Measurements from ENCODE around the gene CLRN3.

Gene CLRN3

DNA sequence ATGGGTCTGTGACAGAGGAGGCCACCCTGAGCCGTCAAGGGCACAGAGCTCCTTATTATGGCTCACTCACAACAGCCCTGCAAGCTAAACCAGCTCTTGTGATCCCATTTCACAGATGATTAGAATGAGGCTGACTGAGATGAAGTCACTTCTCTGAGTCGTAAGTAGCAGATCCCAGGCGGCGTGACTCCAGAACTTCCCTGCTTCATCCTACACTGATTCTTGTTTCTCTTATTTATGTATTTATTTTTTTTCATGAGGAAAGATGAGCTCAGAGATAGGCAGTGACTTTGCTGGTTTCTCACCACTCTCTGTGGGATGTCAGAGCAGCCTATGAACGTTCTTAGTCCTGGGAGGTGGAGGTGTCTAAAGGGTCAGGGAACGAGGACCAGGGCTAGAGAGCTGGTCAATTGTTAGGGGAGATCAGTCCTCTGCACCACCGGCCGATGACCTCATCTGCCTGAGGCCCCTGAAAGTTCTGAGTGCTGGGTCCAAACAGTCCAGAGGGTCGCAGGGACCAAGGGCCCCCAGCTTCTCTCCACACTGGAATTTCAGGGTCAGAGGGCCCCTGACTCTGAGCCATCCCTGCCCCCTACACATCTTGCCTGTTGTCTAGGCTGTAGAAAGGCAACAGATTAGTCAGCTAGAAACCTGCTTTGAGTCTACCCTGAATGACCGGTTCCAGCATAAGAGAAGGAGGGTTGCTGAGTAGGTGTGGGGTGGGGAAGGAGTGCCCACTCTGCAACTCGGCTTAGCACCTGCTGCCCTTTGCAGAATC, 17.9 kb downstream of the CLRN3 start:
- H3K4me2 ChIP-seq (ENCODE audit: low read depth, low read length, poor library complexity, severe bottlenecking): no peak overlapping the region
- no peak overlapping the region for H3K4me3 ChIP-seq (ENCODE audit: insufficient read depth, low read length, poor library complexity, severe bottlenecking)
- no peaks in the 10 kb centered on the region for H3K9me3 ChIP-seq (ENCODE audit: insufficient read depth, low read length)
- H3F3A ChIP-seq (ENCODE audit: insufficient read depth): no peaks in the 10 kb centered on the region
- no peak overlapping the region for H3K9ac ChIP-seq (ENCODE audit: low read length)
- TF ChIP-seq, protein P1, sequence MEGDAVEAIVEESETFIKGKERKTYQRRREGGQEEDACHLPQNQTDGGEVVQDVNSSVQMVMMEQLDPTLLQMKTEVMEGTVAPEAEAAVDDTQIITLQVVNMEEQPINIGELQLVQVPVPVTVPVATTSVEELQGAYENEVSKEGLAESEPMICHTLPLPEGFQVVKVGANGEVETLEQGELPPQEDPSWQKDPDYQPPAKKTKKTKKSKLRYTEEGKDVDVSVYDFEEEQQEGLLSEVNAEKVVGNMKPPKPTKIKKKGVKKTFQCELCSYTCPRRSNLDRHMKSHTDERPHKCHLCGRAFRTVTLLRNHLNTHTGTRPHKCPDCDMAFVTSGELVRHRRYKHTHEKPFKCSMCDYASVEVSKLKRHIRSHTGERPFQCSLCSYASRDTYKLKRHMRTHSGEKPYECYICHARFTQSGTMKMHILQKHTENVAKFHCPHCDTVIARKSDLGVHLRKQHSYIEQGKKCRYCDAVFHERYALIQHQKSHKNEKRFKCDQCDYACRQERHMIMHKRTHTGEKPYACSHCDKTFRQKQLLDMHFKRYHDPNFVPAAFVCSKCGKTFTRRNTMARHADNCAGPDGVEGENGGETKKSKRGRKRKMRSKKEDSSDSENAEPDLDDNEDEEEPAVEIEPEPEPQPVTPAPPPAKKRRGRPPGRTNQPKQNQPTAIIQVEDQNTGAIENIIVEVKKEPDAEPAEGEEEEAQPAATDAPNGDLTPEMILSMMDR (IDR thresholded peaks at IDR 0.05; ENCODE audit: insufficient read depth, low read length, poor library complexity, severe bottlenecking): no peak
- no peak for TF ChIP-seq EZH2phosphoT487 (conservative IDR thresholded peaks at IDR 0.05; ENCODE audit: low read length)
- no peak overlapping the region for H3K27ac ChIP-seq (ENCODE audit: low read depth, low read length)
- H2AFZ ChIP-seq (ENCODE audit: low read depth, low read length, severe bottlenecking): no peak overlapping the region
- no peaks in the 10 kb centered on the region for H4K20me1 ChIP-seq (ENCODE audit: low read depth, low read length)
- no peaks in the 10 kb centered on the region for H3K36me3 ChIP-seq (ENCODE audit: low read length)
- H3K27me3 ChIP-seq (ENCODE audit: low read length): no peaks in the 10 kb centered on the region
- H3K9me2 ChIP-seq (replicated peaks; ENCODE audit: insufficient read depth, low read length): no peaks in the 10 kb centered on the region
- no peaks in the 10 kb centered on the region for H3K79me2 ChIP-seq (ENCODE audit: insufficient read depth, low read length)

DNA sequence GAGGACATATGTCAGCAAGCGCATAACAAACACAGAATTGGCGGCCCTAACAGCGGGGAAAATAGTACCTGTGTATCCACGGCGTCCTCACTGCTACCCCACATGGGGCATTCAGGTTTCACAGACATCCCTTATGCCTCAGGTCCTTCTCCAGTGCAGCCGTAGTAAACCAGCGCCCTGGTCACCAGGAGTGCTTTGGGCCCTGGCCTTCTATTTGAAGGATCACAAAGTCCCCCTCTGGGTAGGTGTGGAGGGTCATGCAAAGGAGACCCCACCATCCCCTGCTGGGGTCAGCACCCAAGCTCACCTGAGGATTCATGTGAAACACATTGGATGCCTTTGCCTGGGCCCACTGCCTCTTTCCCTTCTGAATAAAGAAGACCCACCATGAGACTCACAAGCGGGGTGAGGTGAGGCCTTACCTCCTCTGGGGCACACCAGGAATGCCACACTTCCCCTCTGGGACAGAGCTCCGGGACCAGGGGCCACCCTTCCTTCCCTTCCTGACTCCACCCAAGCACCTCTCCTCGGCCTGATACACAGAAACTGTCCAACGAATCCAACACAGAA, 18.8 kb downstream of the CLRN3 start:
- H3K4me2 ChIP-seq (ENCODE audit: low read depth, low read length, poor library complexity, severe bottlenecking): no peak overlapping the region
- no peak overlapping the region for H3K4me3 ChIP-seq (ENCODE audit: insufficient read depth, low read length, poor library complexity, severe bottlenecking)
- no peaks in the 10 kb centered on the region for H3K27me3 ChIP-seq (ENCODE audit: low read length)
- no peaks in the 10 kb centered on the region for H3F3A ChIP-seq (ENCODE audit: insufficient read depth)
- no peak for TF ChIP-seq EZH2phosphoT487 (conservative IDR thresholded peaks at IDR 0.05; ENCODE audit: low read length)
- TF ChIP-seq, protein P1 (IDR thresholded peaks at IDR 0.05; ENCODE audit: insufficient read depth, low read length, poor library complexity, severe bottlenecking): no peak
- H3K9ac ChIP-seq (ENCODE audit: low read length): no peak overlapping the region
- H3K36me3 ChIP-seq (ENCODE audit: low read length): no peaks in the 10 kb centered on the region
- no peaks in the 10 kb centered on the region for H3K9me3 ChIP-seq (ENCODE audit: insufficient read depth, low read length)
- no peaks in the 10 kb centered on the region for H4K20me1 ChIP-seq (ENCODE audit: low read depth, low read length)
- no peaks in the 10 kb centered on the region for H3K79me2 ChIP-seq (ENCODE audit: insufficient read depth, low read length)
- H3K9me2 ChIP-seq (replicated peaks; ENCODE audit: insufficient read depth, low read length): no peaks in the 10 kb centered on the region
- H2AFZ ChIP-seq (ENCODE audit: low read depth, low read length, severe bottlenecking): no peak overlapping the region
- no peak overlapping the region for H3K27ac ChIP-seq (ENCODE audit: low read depth, low read length)

DNA sequence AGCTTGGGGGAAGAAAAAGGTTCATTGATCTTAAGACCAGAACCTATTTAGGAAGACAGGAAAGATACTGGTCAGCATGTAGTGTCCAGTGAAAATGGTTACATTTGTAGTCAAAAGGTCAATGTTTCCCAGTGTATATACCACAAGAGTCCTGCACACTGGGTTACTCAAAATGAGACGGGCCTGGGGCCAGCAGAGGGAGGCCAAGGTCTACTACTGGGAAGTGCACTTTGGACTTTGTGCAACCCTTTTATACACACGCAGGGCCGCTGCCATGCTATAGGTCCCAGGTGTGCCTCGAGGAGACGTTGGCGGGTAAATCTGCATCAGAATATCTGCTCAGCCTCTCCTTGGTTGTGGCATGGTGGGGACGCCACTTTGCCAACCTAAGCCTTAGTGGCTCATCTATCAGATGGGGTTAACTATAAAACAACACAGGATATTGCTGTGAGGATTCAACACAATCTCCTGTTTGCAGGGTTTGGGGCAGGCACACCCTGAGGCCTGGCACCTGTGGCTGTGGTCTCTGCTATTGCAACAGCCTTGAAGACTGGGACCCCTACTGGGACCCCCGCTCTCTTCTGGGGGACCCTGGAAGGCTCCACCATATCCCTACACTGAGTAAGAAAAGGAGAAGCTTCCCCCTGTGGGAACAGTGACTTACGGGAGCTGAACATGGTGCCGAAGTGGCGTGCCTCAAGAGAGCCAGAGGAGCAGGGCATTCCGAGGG, 19.7 kb downstream of the CLRN3 start:
- no peak overlapping the region for H3K27ac ChIP-seq (ENCODE audit: low read depth, low read length)
- TF ChIP-seq, protein P1 (IDR thresholded peaks at IDR 0.05; ENCODE audit: insufficient read depth, low read length, poor library complexity, severe bottlenecking): no peak
- TF ChIP-seq EZH2phosphoT487 (conservative IDR thresholded peaks at IDR 0.05; ENCODE audit: low read length): no peak

More for the DNA sequence above, 19.7 kb downstream of the CLRN3 start:
- Histone ChIP-seq H3K9me2 (replicated peaks; ENCODE audit: insufficient read depth, low read length) (no peaks in the 10 kb centered on the region), H3K27me3 (ENCODE audit: low read length) (no peaks in the 10 kb centered on the region), H3K36me3 (ENCODE audit: low read length) (no peaks in the 10 kb centered on the region), H3K9me3 (ENCODE audit: insufficient read depth, low read length) (no peaks in the 10 kb centered on the region), H3K79me2 (ENCODE audit: insufficient read depth, low read length) (no peaks in the 10 kb centered on the region), H3K4me2 (ENCODE audit: low read depth, low read length, poor library complexity, severe bottlenecking) (no peak overlapping the region), H4K20me1 (ENCODE audit: low read depth, low read length) (no peaks in the 10 kb centered on the region), H3K4me3 (ENCODE audit: insufficient read depth, low read length, poor library complexity, severe bottlenecking) (no peak overlapping the region), H2AFZ (ENCODE audit: low read depth, low read length, severe bottlenecking) (no peak overlapping the region), H3K9ac (ENCODE audit: low read length) (no peak overlapping the region), H3F3A (ENCODE audit: insufficient read depth) (no peaks in the 10 kb centered on the region)

Measured in SU-DHL-6 (cell line).